ENCODE measurements around the gene PKD1L1. TPM values are rescaled to one million over a fixed set of nuclear protein-coding genes. Genes with fewer than 3 reads are reported as not detected.

Gene PKD1L1
- total RNA-seq, 1 donor from 2014 or later: 0.17 TPM

- H3K27ac Mint-ChIP-seq: peak overlapping the region; percentile 89
- peaks cover 10% of the 10 kb centered on the region for H3K36me3 Mint-ChIP-seq
Observed at GRCh38 chr7:47949703-47950102, 1.4 kb upstream of the PKD1L1 start.

GRCh38 chr7:47947355-47947749 lies 914 bp downstream of the PKD1L1 start:
- no peaks in the 10 kb centered on the region for H3K36me3 Mint-ChIP-seq

More at GRCh38 chr7:47949703-47950102, 1.4 kb upstream of the PKD1L1 start:
- Mint-ChIP-seq H3K27me3 (no peaks in the 10 kb centered on the region), H3K4me1 (ENCODE audit: unreplicated experiment) (peaks cover 29% of the 10 kb centered on the region), H3K4me3 (no peak overlapping the region), H3K9me3 (no peaks in the 10 kb centered on the region)
- TF ChIP-seq CTCF (conservative IDR thresholded peaks at IDR 0.05): no peak
- DNase-seq (ENCODE audit: extremely low spot score, unreplicated experiment): peak; percentile 3

GRCh38 chr7:47946581-47947354 lies 1.5 kb downstream of the PKD1L1 start:
- Mint-ChIP-seq H3K9me3 (no peaks in the 10 kb centered on the region), H3K27me3 (no peaks in the 10 kb centered on the region), H3K36me3 (no peaks in the 10 kb centered on the region), H3K4me1 (ENCODE audit: unreplicated experiment) (peaks cover 39% of the 10 kb centered on the region), H3K4me3 (no peak overlapping the region), H3K27ac (peak overlapping the region; percentile 30)
- no peak for TF ChIP-seq CTCF (conservative IDR thresholded peaks at IDR 0.05)
- peak; percentile 42 for DNase-seq (ENCODE audit: extremely low spot score, unreplicated experiment)

More at GRCh38 chr7:47947355-47947749, 914 bp downstream of the PKD1L1 start:
- no peak overlapping the region for H3K27ac Mint-ChIP-seq
- DNase-seq (ENCODE audit: extremely low spot score, unreplicated experiment): no peak
- no peak for TF ChIP-seq CTCF (conservative IDR thresholded peaks at IDR 0.05)
- no peak overlapping the region for H3K4me3 Mint-ChIP-seq
- no peaks in the 10 kb centered on the region for H3K9me3 Mint-ChIP-seq
- H3K27me3 Mint-ChIP-seq: no peaks in the 10 kb centered on the region
- H3K4me1 Mint-ChIP-seq (ENCODE audit: unreplicated experiment): peaks cover 36% of the 10 kb centered on the region

- H3K27me3 Mint-ChIP-seq: no peaks in the 10 kb centered on the region
- peak; percentile 93 for TF ChIP-seq CTCF (conservative IDR thresholded peaks at IDR 0.05)
- H3K4me3 Mint-ChIP-seq: no peak overlapping the region
- no peaks in the 10 kb centered on the region for H3K9me3 Mint-ChIP-seq
- peak; percentile 42 for DNase-seq (ENCODE audit: extremely low spot score, unreplicated experiment)
- no peak overlapping the region for H3K27ac Mint-ChIP-seq
- H3K4me1 Mint-ChIP-seq (ENCODE audit: unreplicated experiment): peaks cover 34% of the 10 kb centered on the region
- H3K36me3 Mint-ChIP-seq: no peaks in the 10 kb centered on the region
Observed at GRCh38 chr7:47945261-47946015, 2.8 kb downstream of the PKD1L1 start.

GRCh38 chr7:47944536-47945260 lies 3.6 kb downstream of the PKD1L1 start:
- DNase-seq (ENCODE audit: extremely low spot score, unreplicated experiment): no peak
- no peaks in the 10 kb centered on the region for H3K9me3 Mint-ChIP-seq
- TF ChIP-seq CTCF (conservative IDR thresholded peaks at IDR 0.05): no peak
- peaks cover 41% of the 10 kb centered on the region for H3K4me1 Mint-ChIP-seq (ENCODE audit: unreplicated experiment)
- H3K4me3 Mint-ChIP-seq: no peak overlapping the region
- no peak overlapping the region for H3K27ac Mint-ChIP-seq
- no peaks in the 10 kb centered on the region for H3K36me3 Mint-ChIP-seq
- H3K27me3 Mint-ChIP-seq: no peaks in the 10 kb centered on the region

All from type B pancreatic cell (in vitro differentiated cells).